K562 (cell line): ENCODE data around the gene KRT16. TPM values are rescaled to one million over a fixed set of nuclear protein-coding genes. Genes with fewer than 3 reads are reported as not detected.

Experiments used
- ATAC-seq: fragments of 200-7000 bp; cut with Tn5 transposase; 3 replicates; pipeline ENCODE4 v1.9.1; 2020; ENCODE audit warnings: moderate library complexity
- BruUV-seq: library from RNA; stranded (reverse); fragments of 400-500 nt; replicated peaks from 2 replicates; lab custom pipeline; 2021; lab: Mats Ljungman, UMichigan
- CTCF ChIA-PET: fragments of 300-600 bp; formaldehyde crosslinking; extraction: SDS; loops from one replicate; lab custom pipeline; 2021; ENCODE audit warnings: low intra/inter-chr PET ratio; lab: Yijun Ruan, JAX
- POLR2A ChIA-PET: fragments of 300-600, 350-650 bp; sonication (Branson Sonifier 250); formaldehyde crosslinking; extraction: SDS; loops from one replicate; lab custom pipeline; 2021; ENCODE audit warnings: antibody characterized with exemption, inconsistent platforms; lab: Yijun Ruan, JAX
- DNase-seq, 4 experiments: peaks; one replicate each; pipeline versions ENCODE4 v3.0.0 to v3.0.0-alpha.2; 2011 to 2018; ENCODE audit warnings: low spot score in 3 of 4, mixed read lengths in 3 of 4; ENCODE audit errors: extremely low read depth in 1 of 4
- FAIRE-seq: peaks from 2 replicates; lab custom pipeline; 2011; peaks lifted over from hg19 to GRCh38; lab: Jason Lieb, UNC
- H2AFZ ChIP-seq: 2 replicates; pipeline ENCODE4 v1.6.0; 2011; ENCODE audit warnings: low read depth, low read length, control low read depth, inconsistent platforms
- H3K27ac ChIP-seq: fragments of 200-600 bp; 3 replicates; pipeline ENCODE4 v1.8.0; 2011; ENCODE audit warnings: low read depth, mild to moderate bottlenecking, control low read depth, inconsistent platforms, low read length, moderate library complexity, mixed read lengths; ENCODE audit errors: extremely low read depth
- H3K27me3 ChIP-seq, 2 experiments: fragments of 300-600 bp in 1 of 2; 2 replicates in 1 of 2; 3 replicates in 1 of 2; pipeline versions ENCODE4 v1.6.0 to v1.8.0; 2011; ENCODE audit warnings: inconsistent platforms in 2 of 2, low read length in 2 of 2, mild to moderate bottlenecking in 1 of 2, mixed read lengths in 1 of 2, moderate library complexity in 1 of 2; ENCODE audit not compliant: control insufficient read depth in 2 of 2, insufficient read depth in 2 of 2
- H3K36me3 ChIP-seq: fragments of 300-600 bp; 3 replicates; pipeline ENCODE4 v1.8.0; 2011; ENCODE audit warnings: mild to moderate bottlenecking, low read length, inconsistent platforms; ENCODE audit not compliant: control insufficient read depth, insufficient read depth
- H3K4me1 ChIP-seq, 2 experiments: fragments of 200-600 bp in 1 of 2; replicated peaks in 1 of 2; 2 replicates in 1 of 2; 3 replicates in 1 of 2; pipeline versions ENCODE4 v1.5.1 to v1.8.0; 2011; ENCODE audit warnings: inconsistent platforms in 2 of 2, low read length in 2 of 2, mild to moderate bottlenecking in 1 of 2, mixed read lengths in 1 of 2, moderate library complexity in 1 of 2; ENCODE audit not compliant: control insufficient read depth in 2 of 2, insufficient read depth in 2 of 2
- H3K4me2 ChIP-seq: 2 replicates; pipeline ENCODE4 v1.6.1; 2011; ENCODE audit warnings: low read length, control low read depth, inconsistent platforms, mixed read lengths; ENCODE audit not compliant: insufficient read depth
- H3K4me3 ChIP-seq: fragments of 200-600 bp; sonication (generic), shearing (Covaris generic); 2 replicates; pipeline ENCODE4 v1.5.1; 2016; ENCODE audit warnings: control low read depth, inconsistent platforms
- H3K79me2 ChIP-seq: fragments of 200-600 bp; 3 replicates; pipeline ENCODE4 v1.8.0; 2011; ENCODE audit warnings: low read length, inconsistent platforms; ENCODE audit not compliant: control insufficient read depth, insufficient read depth
- H3K9ac ChIP-seq, 2 experiments: 2 replicates each; pipeline versions ENCODE4 v1.6.0 to v1.6.1; 2011; ENCODE audit warnings: low read depth in 2 of 2, low read length in 2 of 2, control low read depth in 1 of 2, inconsistent platforms in 1 of 2, mild to moderate bottlenecking in 1 of 2, mixed read lengths in 1 of 2; ENCODE audit not compliant: insufficient read depth in 1 of 2
- H3K9me1 ChIP-seq: one replicate; pipeline ENCODE4 v1.6.0; 2011; ENCODE audit warnings: inconsistent platforms, mild to moderate bottlenecking, low read length, moderate library complexity; ENCODE audit not compliant: control insufficient read depth, insufficient read depth
- H3K9me3 ChIP-seq: replicated peaks from 2 replicates; pipeline ENCODE4 v1.5.1; 2011; ENCODE audit warnings: low read depth, low read length, inconsistent platforms; ENCODE audit not compliant: control insufficient read depth, insufficient read depth
- H4K20me1 ChIP-seq: replicated peaks from 2 replicates; pipeline ENCODE4 v1.6.1; 2011; ENCODE audit warnings: low read length, inconsistent platforms, mixed read lengths; ENCODE audit not compliant: control insufficient read depth, insufficient read depth
- ASH1L ChIP-seq: fragments of 450-650 bp; IDR thresholded peaks from 2 replicates; pipeline ENCODE4 v1.6.1; 2018; ENCODE audit warnings: borderline replicate concordance, mild to moderate bottlenecking, low read depth; ENCODE audit not compliant: partially characterized antibody
- POLR3A ChIP-seq: IDR thresholded peaks from 2 replicates; pipeline ENCODE4 v1.6.1; 2011; ENCODE audit warnings: borderline replicate concordance, mild to moderate bottlenecking, moderate library complexity; ENCODE audit not compliant: insufficient read length, insufficient read depth; ENCODE audit errors: extremely low read depth
- SPI1 ChIP-seq: IDR thresholded peaks from 2 replicates; pipeline ENCODE4 v1.6.1; 2011; ENCODE audit warnings: low read depth, low read length, control low read depth, borderline replicate concordance
- WGBS: fragments of 100-300 bp; shearing (Covaris generic); methylation state at CpG from one replicate; pipeline ENCODE4 v1.1.6; 2016; ENCODE audit warnings: low coverage, mixed read lengths; ENCODE audit not compliant: insufficient coverage; ENCODE audit errors: missing lambda C conversion rate; 5-methylcytosine and 5-hydroxymethylcytosine counted together
- in situ Hi-C: fragments of 300-500 bp; cut with MboI; formaldehyde crosslinking; loops from 4 replicates; pipeline ENCODE4 v1.15.0; 2018; ENCODE audit warnings: inconsistent platforms, mixed read lengths
- intact Hi-C: fragments of 100-400 bp; cut with micrococcal nuclease; formaldehyde crosslinking; loops from 2 replicates; pipeline ENCODE4 v1.14.2; 2022
- polyA plus RNA-seq, 8 experiments: library from polyadenylated mRNA; depleted of rRNA in 4 of 8; stranded (reverse) in 5 of 8; unstranded in 3 of 8; fragments of >200 nt; fragmentation: Nextera tagmentation in 2 of 8; fragmentation: Illumina TruSeq in 1 of 8; extraction: Ambion mirVana in 2 of 8; extraction: Trizol in 1 of 8; gene quantifications; 2 replicates each; pipeline versions ENCODE4 v1.2.1 to v1.2.3, GENCODE V29; 2011 to 2014; ENCODE audit warnings: inconsistent platforms in 1 of 8, missing spikeins in 1 of 8
- total RNA-seq, 7 experiments: library from RNA; depleted of rRNA in 6 of 7; stranded (reverse); fragments of >200 nt in 6 of 7; fragmentation: Illumina TruSeq in 2 of 7; extraction: Trizol in 2 of 7; gene quantifications; 2 replicates each; pipeline versions ENCODE4 v1.2.1 to v1.2.3, GENCODE V29; 2011 to 2021; ENCODE audit warnings: low replicate concordance in 1 of 7

Gene KRT16
- total and polyA plus RNA-seq, 9 of the 15 experiments (the other 6 are each of a cell fraction or from before 2014, with no cell fraction given) = 0.04 TPM; not detected in 8

DNA sequence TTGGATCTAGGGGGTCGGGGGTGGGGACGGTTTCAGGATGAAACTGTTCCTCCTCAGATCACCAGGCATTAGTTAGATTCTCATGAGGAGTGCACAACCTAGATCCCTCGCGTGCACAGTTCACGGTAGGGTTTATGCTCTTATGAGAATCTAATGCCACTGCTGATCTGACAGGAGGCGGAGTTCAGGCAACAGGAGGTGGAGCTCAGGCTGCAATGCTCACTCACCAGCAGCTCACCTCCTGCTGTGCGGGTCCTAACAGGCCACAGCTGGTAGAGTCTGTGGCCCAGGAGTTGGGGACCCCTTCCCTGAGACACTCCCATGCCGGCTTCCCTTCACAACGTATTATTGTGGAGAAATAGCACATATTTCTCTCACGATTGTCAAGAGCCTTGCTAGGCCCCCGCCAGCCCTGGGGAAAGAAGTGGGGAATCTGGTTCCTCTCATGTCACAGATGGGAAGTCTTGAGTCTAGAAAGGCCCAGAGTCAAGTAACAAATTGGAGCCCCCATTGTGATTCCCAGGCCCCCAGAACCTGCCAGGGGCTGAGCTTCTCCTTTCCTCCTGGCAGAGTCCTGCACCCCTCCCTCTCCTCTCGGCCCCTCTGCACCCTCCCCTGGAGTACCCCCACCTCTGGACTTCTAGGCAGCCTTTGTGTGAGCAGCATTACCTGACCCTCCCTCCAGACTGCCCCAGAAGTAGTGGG lies 19.8 kb downstream of the KRT16 start:
- H3K4me2 ChIP-seq = no peak overlapping the region
- TF ChIP-seq SPI1 (no peak), POLR3A (no peak)
- no peaks in the 10 kb centered on the region for H3K9me3 ChIP-seq
- in situ Hi-C loops = no loop called here
- no peak overlapping the region for H3K9ac ChIP-seq
- no peaks in the 10 kb centered on the region for H3K79me2 ChIP-seq
- intact Hi-C loops = no loop called here
- H3K9me1 ChIP-seq = no peaks in the 10 kb centered on the region
- H3K36me3 ChIP-seq = no peaks in the 10 kb centered on the region
- CTCF ChIA-PET = no interaction called here
- POLR2A ChIA-PET = interaction anchor here (0.6 to 1.4 kb wide), 3 partner anchors 11 to 43 kb away, joined by 3 to 4 read pairs (median 3); no protein-coding TSS in a partner anchor
- H3K27me3 ChIP-seq = peaks cover 22 to 68% of the 10 kb centered on the region in 2 experiments; a peak in 4 of 5 replicates
- no peak for ATAC-seq
- no peak overlapping the region for H3K27ac ChIP-seq
- 2% methylated on average over 12 of the region's 12 CpGs for WGBS
- no peak overlapping the region for H3K4me3 ChIP-seq
- BruUV-seq = no TSS peak
- no peaks in the 10 kb centered on the region for H4K20me1 ChIP-seq
- no peak overlapping the region for H2AFZ ChIP-seq
- no peak for FAIRE-seq
- H3K4me1 ChIP-seq = no peaks in the 10 kb centered on the region; a peak in 1 of 5 replicates
- no peak for DNase-seq

DNA sequence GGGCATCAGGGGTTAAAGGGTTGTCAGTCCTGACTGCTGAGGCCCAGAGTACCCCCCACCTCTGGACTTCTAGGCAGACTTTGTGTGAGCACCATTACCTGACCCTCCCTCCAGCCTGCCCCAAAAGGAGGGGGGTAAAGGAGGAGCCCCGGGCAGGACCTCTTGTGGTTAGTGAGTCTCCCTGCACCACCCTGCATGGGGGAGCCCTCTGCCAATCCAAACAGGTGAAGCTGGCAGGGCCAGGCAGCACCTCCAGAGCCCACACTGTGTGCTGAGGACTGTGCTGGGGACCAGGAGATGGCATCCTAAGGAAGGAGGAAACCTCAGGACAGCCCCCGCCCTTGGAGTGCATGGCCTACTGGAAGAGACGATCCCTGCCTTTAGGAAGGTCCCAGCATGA lies 23.3 kb downstream of the KRT16 start:
- no peaks in the 10 kb centered on the region for H3K36me3 ChIP-seq
- H3K9me3 ChIP-seq = no peaks in the 10 kb centered on the region
- H3K79me2 ChIP-seq = no peaks in the 10 kb centered on the region
- H3K9me1 ChIP-seq = no peaks in the 10 kb centered on the region
- H2AFZ ChIP-seq = no peak overlapping the region
- H3K4me1 ChIP-seq = no peaks in the 10 kb centered on the region; a peak in 1 of 5 replicates
- H3K27me3 ChIP-seq = peaks cover 33 to 82% of the 10 kb centered on the region in 2 experiments
- ChIA-PET CTCF (no interaction called here), POLR2A (no interaction called here)
- no peak overlapping the region for H3K4me2 ChIP-seq
- H4K20me1 ChIP-seq = no peaks in the 10 kb centered on the region
- in situ Hi-C loops = no loop called here
- intact Hi-C loops = no loop called here
- no TSS peak for BruUV-seq
- ATAC-seq (no peak), FAIRE-seq (no peak), DNase-seq (no peak)
- 0% methylated on average over 3 of the region's 3 CpGs for WGBS
- no peak for TF ChIP-seq ASH1L
- no peak overlapping the region for H3K27ac ChIP-seq
- no peak overlapping the region for H3K4me3 ChIP-seq
- no peak overlapping the region for H3K9ac ChIP-seq
